ENCODE data around the gene SSBP2. TPM values are rescaled to one million over a fixed set of nuclear protein-coding genes. Genes with fewer than 3 reads are reported as not detected.

The SSBP2 gene
- total RNA-seq, 1 donor from 2014 or later = 85.2 TPM

DNA sequence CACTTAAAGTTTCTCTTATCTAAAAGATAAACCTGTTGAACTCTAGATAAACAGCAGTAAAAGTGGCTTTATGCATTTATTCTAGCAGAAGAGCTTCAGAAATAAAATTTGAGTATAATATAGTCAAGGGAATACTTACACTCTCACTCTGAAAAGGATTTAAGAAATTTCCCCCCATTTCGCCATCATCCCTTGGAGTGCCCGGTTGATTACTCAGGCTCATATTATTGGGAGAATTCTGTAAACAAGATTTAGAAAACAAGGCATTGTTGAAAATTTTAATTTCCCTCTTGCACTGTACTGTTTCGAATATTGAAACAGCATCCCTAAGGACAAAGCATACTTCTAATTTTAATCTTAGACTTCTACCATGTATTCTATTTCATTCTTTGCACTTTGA is 322.5 kb downstream of the SSBP2 start:
- no peak overlapping the region for H3K4me3 Mint-ChIP-seq
- H3K27me3 Mint-ChIP-seq = no peaks in the 10 kb centered on the region
- no peak overlapping the region for H3K27ac Mint-ChIP-seq
- DNase-seq (ENCODE audit: extremely low spot score, unreplicated experiment) = no peak
- H3K36me3 Mint-ChIP-seq = peaks cover 15% of the 10 kb centered on the region
- H3K4me1 Mint-ChIP-seq (ENCODE audit: unreplicated experiment) = peaks cover 24% of the 10 kb centered on the region
- TF ChIP-seq, protein P1, sequence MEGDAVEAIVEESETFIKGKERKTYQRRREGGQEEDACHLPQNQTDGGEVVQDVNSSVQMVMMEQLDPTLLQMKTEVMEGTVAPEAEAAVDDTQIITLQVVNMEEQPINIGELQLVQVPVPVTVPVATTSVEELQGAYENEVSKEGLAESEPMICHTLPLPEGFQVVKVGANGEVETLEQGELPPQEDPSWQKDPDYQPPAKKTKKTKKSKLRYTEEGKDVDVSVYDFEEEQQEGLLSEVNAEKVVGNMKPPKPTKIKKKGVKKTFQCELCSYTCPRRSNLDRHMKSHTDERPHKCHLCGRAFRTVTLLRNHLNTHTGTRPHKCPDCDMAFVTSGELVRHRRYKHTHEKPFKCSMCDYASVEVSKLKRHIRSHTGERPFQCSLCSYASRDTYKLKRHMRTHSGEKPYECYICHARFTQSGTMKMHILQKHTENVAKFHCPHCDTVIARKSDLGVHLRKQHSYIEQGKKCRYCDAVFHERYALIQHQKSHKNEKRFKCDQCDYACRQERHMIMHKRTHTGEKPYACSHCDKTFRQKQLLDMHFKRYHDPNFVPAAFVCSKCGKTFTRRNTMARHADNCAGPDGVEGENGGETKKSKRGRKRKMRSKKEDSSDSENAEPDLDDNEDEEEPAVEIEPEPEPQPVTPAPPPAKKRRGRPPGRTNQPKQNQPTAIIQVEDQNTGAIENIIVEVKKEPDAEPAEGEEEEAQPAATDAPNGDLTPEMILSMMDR (conservative IDR thresholded peaks at IDR 0.05) = no peak
- H3K9me3 Mint-ChIP-seq = no peaks in the 10 kb centered on the region

DNA sequence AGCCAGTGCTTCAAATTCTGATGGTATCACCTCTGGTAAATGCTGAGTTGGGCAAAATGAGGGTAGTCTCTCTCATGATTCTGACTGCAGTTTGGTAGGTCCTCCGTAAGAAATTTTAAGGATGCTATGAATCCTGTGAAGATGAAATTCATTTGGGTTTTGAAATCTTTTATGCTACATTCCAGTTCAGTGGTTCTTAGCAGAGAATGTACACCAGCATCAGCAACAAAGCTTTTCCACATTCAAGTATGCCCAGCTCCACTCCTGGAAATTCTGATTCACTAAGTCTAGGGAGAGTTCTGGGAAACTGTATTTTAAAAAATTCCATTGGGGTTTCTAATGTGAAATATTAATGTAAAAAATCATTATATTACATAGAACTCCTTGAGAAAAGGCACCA is 323.3 kb downstream of the SSBP2 start:
- H3K4me1 Mint-ChIP-seq (ENCODE audit: unreplicated experiment) = peaks cover 30% of the 10 kb centered on the region
- TF ChIP-seq, protein P1 (conservative IDR thresholded peaks at IDR 0.05) = no peak
- no peak overlapping the region for H3K27ac Mint-ChIP-seq

DNA sequence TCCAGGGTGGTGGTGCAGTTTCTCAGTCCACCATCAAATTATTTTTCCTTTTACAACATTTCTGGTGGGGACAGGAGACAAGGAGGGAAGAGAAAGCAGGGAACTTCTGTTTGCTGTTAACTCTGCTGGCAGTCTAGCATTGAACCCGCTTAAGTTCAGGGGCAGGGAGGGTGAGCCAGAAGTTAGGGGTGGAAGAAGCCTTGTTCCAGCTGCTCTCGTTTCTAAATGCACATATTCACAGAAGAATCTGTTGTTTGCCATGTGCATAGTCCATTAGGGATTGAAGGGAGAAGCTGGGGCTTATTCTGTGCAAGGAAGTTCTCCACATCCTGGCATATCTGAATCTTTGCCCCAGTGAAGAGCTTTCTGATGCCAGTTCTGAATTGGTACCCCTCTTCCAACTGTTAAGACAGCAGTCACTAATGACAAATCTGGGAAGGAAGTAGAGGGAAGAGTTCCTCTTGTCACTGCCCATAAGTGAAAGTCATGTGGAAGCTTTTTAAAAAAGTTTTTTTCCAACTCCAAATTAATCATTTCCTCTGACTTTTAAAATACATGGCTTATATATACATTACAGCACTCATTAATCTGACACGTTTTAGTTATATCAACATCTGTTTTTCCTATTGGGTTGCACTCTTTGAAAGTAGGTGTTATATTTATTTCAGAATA is 324.4 kb downstream of the SSBP2 start:
- Mint-ChIP-seq H3K27me3 (no peaks in the 10 kb centered on the region), H3K4me3 (no peak overlapping the region), H3K4me1 (ENCODE audit: unreplicated experiment) (peaks cover 37% of the 10 kb centered on the region), H3K27ac (no peak overlapping the region), H3K9me3 (no peaks in the 10 kb centered on the region), H3K36me3 (peaks cover 18% of the 10 kb centered on the region)
- no peak for DNase-seq (ENCODE audit: extremely low spot score, unreplicated experiment)
- TF ChIP-seq, protein P1 (conservative IDR thresholded peaks at IDR 0.05) = no peak

More for the DNA sequence above, 323.3 kb downstream of the SSBP2 start:
- Mint-ChIP-seq H3K4me3 (no peak overlapping the region), H3K9me3 (no peaks in the 10 kb centered on the region), H3K36me3 (peaks cover 15% of the 10 kb centered on the region), H3K27me3 (no peaks in the 10 kb centered on the region)
- no peak for DNase-seq (ENCODE audit: extremely low spot score, unreplicated experiment)

DNA sequence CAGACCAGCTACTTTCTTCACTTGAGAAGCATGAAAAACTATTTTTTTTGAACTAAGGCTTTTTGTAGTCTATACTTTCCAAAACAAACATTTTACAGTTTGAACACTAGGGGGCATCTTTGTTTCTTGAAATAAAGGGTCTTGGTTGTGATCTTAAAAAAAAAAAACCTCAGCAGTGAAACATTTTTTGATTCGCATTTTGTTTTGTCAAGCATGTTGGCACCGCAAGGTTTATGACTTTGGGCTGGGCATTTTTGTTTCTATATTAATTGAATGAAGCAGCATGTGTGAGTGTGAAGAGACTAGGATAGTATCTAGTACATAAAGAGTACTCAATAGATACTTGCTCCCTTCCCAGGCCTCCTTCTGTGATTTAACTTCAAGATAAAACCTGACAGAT is 325.3 kb downstream of the SSBP2 start:
- Mint-ChIP-seq H3K4me3 (no peak overlapping the region), H3K27me3 (no peaks in the 10 kb centered on the region), H3K9me3 (no peaks in the 10 kb centered on the region), H3K4me1 (ENCODE audit: unreplicated experiment) (peaks cover 34% of the 10 kb centered on the region), H3K36me3 (peaks cover 15% of the 10 kb centered on the region), H3K27ac (no peak overlapping the region)
- TF ChIP-seq, protein P1 (conservative IDR thresholded peaks at IDR 0.05) = peak; percentile 86
- no peak for DNase-seq (ENCODE audit: extremely low spot score, unreplicated experiment)

DNA sequence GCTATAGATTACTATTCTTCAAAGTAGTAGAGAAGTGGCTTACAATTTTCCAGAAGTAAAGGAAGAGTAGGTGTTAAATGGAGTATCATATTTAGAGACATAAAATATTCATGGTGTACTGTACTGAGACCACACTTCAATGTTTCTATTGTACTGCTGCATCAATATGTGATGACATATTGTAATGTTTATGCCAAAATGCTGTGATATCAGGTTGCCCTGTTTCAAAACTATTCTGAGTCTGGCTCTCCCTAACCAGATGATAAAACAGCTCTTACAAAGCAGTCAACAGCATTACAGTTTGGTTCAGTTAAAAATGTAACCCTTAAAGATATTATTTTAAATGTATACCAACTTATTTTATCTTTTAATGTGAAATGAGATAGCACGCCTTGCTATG is 326.2 kb downstream of the SSBP2 start:
- Mint-ChIP-seq H3K4me3 (no peak overlapping the region), H3K27me3 (no peaks in the 10 kb centered on the region), H3K9me3 (no peaks in the 10 kb centered on the region), H3K27ac (no peak overlapping the region), H3K36me3 (peaks cover 24% of the 10 kb centered on the region), H3K4me1 (ENCODE audit: unreplicated experiment) (peaks cover 31% of the 10 kb centered on the region)
- TF ChIP-seq, protein P1 (conservative IDR thresholded peaks at IDR 0.05) = no peak
- no peak for DNase-seq (ENCODE audit: extremely low spot score, unreplicated experiment)
